Thoracic aorta (tissue), 2 donors: ENCODE measurements around the gene MAB21L2. TPM values are rescaled to one million over a fixed set of nuclear protein-coding genes. Genes with fewer than 3 reads are reported as not detected.

Experiments used
- ATAC-seq: fragments of 150-250 bp; one replicate; pipeline ENCODE4 v1.8.0; 2017; ENCODE audit warnings: low read depth; ENCODE audit not compliant: insufficient number of reproducible peaks, low FRiP score
- DNase-seq: peaks from one replicate; pipeline ENCODE4 v3.0.0-alpha.2; 2020; ENCODE audit warnings: low spot score
- H3K27ac ChIP-seq, 2 donors: fragments of 200-600 bp; sonication (generic); 1 replicate in 1 of 2; 2 replicates in 1 of 2; pipeline ENCODE4 v1.5.1; 2016; ENCODE audit warnings: mild to moderate bottlenecking in 2 of 2, moderate library complexity in 2 of 2
- H3K27me3 ChIP-seq: fragments of 200-600 bp; sonication (generic); replicated peaks from 2 replicates; pipeline ENCODE4 v1.6.0; 2016; ENCODE audit warnings: mild to moderate bottlenecking; ENCODE audit not compliant: insufficient read depth
- H3K36me3 ChIP-seq: fragments of 200-600 bp; sonication (generic); one replicate; pipeline ENCODE4 v1.5.1; 2016
- H3K4me1 ChIP-seq, 2 donors: fragments of 200-600 bp; sonication (generic); 1 replicate in 1 of 2; 2 replicates in 1 of 2; pipeline versions ENCODE4 v1.5.1 to v1.6.0; 2016; ENCODE audit warnings: low read depth in 2 of 2, mild to moderate bottlenecking in 1 of 2; ENCODE audit not compliant: control insufficient read depth in 1 of 2
- H3K4me3 ChIP-seq: fragments of 200-600 bp; sonication (generic); 2 replicates; pipeline ENCODE4 v1.5.1; 2016; ENCODE audit warnings: mild to moderate bottlenecking
- H3K9me3 ChIP-seq: fragments of 200-600 bp; sonication (generic); 2 replicates; pipeline ENCODE4 v1.5.1; 2016
- total RNA-seq, 2 donors: library from RNA; depleted of rRNA; stranded (reverse); fragments of >200 nt; gene quantifications; one replicate each; pipeline versions ENCODE4 v1.1.0 to v1.2.3, GENCODE V29; 2016
- TF ChIP-seq, protein P1 (sequence below): fragments of 200-600 bp; sonication (generic); IDR thresholded peaks from one replicate; pipeline ENCODE4 v1.5.1; 2019; ENCODE audit warnings: antibody characterized with exemption

The MAB21L2 gene
- total RNA-seq, 2 donors from 2014 or later = 13.9 TPM; not detected in 1

DNA sequence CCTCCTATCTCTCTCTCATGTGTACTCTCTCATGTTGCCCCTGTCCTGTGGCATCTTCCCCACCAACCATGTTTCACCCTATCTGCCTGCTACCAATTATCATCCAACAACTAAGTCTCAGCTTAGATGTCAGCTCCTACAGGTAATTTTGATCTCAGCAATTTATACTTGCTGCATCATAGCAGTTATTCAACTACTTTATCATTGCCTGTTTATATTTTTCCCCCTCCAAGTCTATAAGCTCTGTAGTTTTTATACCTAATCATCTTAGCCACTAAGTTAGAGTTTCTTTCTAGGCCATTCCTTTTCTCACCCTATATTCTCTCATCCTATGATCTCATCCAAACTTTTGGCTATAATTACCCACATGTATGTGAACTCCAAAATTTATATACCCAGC, 50.7 kb downstream of the MAB21L2 start:
- no peak for ATAC-seq
- H3K27me3 ChIP-seq = no peaks in the 10 kb centered on the region

More for the DNA sequence above, 50.7 kb downstream of the MAB21L2 start:
- TF ChIP-seq, protein P1, sequence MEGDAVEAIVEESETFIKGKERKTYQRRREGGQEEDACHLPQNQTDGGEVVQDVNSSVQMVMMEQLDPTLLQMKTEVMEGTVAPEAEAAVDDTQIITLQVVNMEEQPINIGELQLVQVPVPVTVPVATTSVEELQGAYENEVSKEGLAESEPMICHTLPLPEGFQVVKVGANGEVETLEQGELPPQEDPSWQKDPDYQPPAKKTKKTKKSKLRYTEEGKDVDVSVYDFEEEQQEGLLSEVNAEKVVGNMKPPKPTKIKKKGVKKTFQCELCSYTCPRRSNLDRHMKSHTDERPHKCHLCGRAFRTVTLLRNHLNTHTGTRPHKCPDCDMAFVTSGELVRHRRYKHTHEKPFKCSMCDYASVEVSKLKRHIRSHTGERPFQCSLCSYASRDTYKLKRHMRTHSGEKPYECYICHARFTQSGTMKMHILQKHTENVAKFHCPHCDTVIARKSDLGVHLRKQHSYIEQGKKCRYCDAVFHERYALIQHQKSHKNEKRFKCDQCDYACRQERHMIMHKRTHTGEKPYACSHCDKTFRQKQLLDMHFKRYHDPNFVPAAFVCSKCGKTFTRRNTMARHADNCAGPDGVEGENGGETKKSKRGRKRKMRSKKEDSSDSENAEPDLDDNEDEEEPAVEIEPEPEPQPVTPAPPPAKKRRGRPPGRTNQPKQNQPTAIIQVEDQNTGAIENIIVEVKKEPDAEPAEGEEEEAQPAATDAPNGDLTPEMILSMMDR = no peak
- Histone ChIP-seq H3K4me3 (no peak overlapping the region), H3K4me1 (no peaks in the 10 kb centered on the region), H3K27ac (no peak overlapping the region), H3K9me3 (no peaks in the 10 kb centered on the region), H3K36me3 (no peaks in the 10 kb centered on the region)
- DNase-seq = no peak
